Mesothelial cell of epicardium (in vitro differentiated cells): ENCODE data around the gene ZC3H18. TPM values are rescaled to one million over a fixed set of nuclear protein-coding genes. Genes with fewer than 3 reads are reported as not detected.

Experiments
- DNase-seq, 2 experiments: peaks; one replicate each; pipeline ENCODE4 v3.0.0; 2021; ENCODE audit warnings: low spot score in 2 of 2; ENCODE audit not compliant: unreplicated experiment in 2 of 2
- H3K27ac Mint-ChIP-seq: 2 replicates; pipeline ENCODE4 v1.8.0; 2021; ENCODE audit warnings: mixed read lengths
- H3K27me3 Mint-ChIP-seq: 2 replicates; pipeline ENCODE4 v1.8.0; 2021; ENCODE audit warnings: low read depth, mixed read lengths
- H3K36me3 Mint-ChIP-seq: 2 replicates; pipeline ENCODE4 v1.8.0; 2021; ENCODE audit warnings: mixed read lengths
- H3K4me1 Mint-ChIP-seq: 2 replicates; pipeline ENCODE4 v1.8.0; 2021; ENCODE audit warnings: mixed read lengths
- H3K4me3 Mint-ChIP-seq: 2 replicates; pipeline ENCODE4 v1.8.0; 2021; ENCODE audit warnings: mild to moderate bottlenecking, moderate library complexity, mixed read lengths
- H3K9me3 Mint-ChIP-seq: 2 replicates; pipeline ENCODE4 v1.8.0; 2021; ENCODE audit warnings: mixed read lengths
- CTCF ChIP-seq: fragments of 200-600 bp; sonication (generic); IDR thresholded peaks from one replicate; pipeline ENCODE4 v1.5.0; 2021; ENCODE audit warnings: antibody characterized with exemption; ENCODE audit not compliant: unreplicated experiment
- total RNA-seq: library from RNA; stranded (reverse); gene quantifications from 3 replicates; pipeline ENCODE4 v1.2.1, GENCODE V29; 2021

The ZC3H18 gene
- total RNA-seq, 1 donor from 2014 or later: 62.2 TPM

GRCh38 chr16:88534638-88535190 lies 35.5 kb upstream of the ZC3H18 start:
- Mint-ChIP-seq H3K4me3 (peak overlapping the region; percentile 63), H3K27me3 (peaks cover 13% of the 10 kb centered on the region), H3K36me3 (peaks cover under 1% of the 10 kb centered on the region), H3K27ac (peak overlapping the region; percentile 80), H3K9me3 (no peaks in the 10 kb centered on the region), H3K4me1 (peaks cover 16% of the 10 kb centered on the region)
- DNase-seq: no peak
- TF ChIP-seq CTCF: no peak

- Mint-ChIP-seq H3K36me3 (no peaks in the 10 kb centered on the region), H3K27me3 (peaks cover 14% of the 10 kb centered on the region), H3K4me3 (peak overlapping the region; percentile 63), H3K9me3 (no peaks in the 10 kb centered on the region), H3K27ac (no peak overlapping the region), H3K4me1 (peaks cover 15% of the 10 kb centered on the region)
- DNase-seq: no peak
- TF ChIP-seq CTCF: no peak
Measured at GRCh38 chr16:88535191-88535856, 34.9 kb upstream of the ZC3H18 start.

- Mint-ChIP-seq H3K27me3 (peaks cover 18% of the 10 kb centered on the region), H3K36me3 (no peaks in the 10 kb centered on the region), H3K27ac (no peak overlapping the region), H3K4me3 (peak overlapping the region; percentile 60), H3K9me3 (no peaks in the 10 kb centered on the region), H3K4me1 (peaks cover 10% of the 10 kb centered on the region)
- no peak for DNase-seq
- no peak for TF ChIP-seq CTCF
Measured at GRCh38 chr16:88535857-88536222, 34.4 kb upstream of the ZC3H18 start.

- Mint-ChIP-seq H3K4me3 (no peak overlapping the region), H3K9me3 (no peaks in the 10 kb centered on the region)
- DNase-seq: no peak
Measured at GRCh38 chr16:88536510-88536909, 33.7 kb upstream of the ZC3H18 start.

GRCh38 chr16:88536971-88537751 lies 33.0 kb upstream of the ZC3H18 start:
- peaks cover 8% of the 10 kb centered on the region for H3K4me1 Mint-ChIP-seq
- no peak for DNase-seq
- peaks cover 23% of the 10 kb centered on the region for H3K27me3 Mint-ChIP-seq
- no peak overlapping the region for H3K27ac Mint-ChIP-seq
- no peaks in the 10 kb centered on the region for H3K9me3 Mint-ChIP-seq
- H3K4me3 Mint-ChIP-seq: no peak overlapping the region
- no peak for TF ChIP-seq CTCF
- H3K36me3 Mint-ChIP-seq: no peaks in the 10 kb centered on the region

More at GRCh38 chr16:88536510-88536909, 33.7 kb upstream of the ZC3H18 start:
- peaks cover 23% of the 10 kb centered on the region for H3K27me3 Mint-ChIP-seq
- H3K4me1 Mint-ChIP-seq: peaks cover 9% of the 10 kb centered on the region
- no peak for TF ChIP-seq CTCF
- H3K27ac Mint-ChIP-seq: no peak overlapping the region
- H3K36me3 Mint-ChIP-seq: no peaks in the 10 kb centered on the region
